Amygdala (tissue), 56 donors: Measurements from ENCODE around the gene CTSO.

Experiments
- DNase-seq, 56 donors: peaks; one replicate each; lab custom pipeline; 2025; lab: John Stamatoyannopoulos, UW

CTSO gene

DNA sequence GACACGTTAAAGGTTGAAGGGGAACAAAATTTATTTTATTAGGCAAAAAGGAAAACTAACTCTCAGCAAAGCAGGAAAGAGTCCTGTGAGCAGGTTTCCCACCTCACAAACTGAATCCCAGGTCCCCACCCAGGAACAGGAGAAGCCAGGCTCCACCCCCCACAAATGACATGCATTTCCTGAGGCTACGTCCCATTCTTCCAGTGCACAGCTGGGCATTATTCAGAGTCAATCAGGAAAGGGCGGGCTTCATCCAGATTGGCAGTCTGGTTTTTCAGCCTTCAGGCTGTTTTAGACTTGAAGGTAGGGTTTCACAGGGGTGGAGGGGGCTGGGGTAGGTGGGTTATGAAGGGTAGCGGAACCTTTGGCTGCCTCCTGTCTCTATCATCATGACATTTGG, 75.7 kb downstream of the CTSO start:
- DNase-seq = no peak

DNA sequence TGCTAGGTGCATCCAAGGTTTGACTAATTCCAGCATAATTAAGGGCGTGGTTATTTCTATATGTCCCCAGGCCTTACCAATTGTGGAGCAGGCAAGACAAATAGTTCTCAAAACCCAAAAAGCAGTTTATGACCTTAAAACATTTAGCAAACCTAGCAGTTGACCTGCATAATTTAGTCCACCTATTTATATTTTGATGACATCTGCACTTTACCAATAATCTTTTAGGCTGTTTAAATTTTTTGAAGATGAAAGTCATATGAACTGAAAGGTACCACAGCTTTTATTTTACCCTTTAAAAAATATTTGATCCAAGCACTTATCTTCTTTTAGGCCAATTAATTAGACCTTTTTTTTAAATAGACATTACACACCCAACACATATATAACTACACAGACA, 77.8 kb downstream of the CTSO start:
- no peak for DNase-seq
